Measurements from ENCODE around the gene EYA3. TPM values are rescaled to one million over a fixed set of nuclear protein-coding genes. Genes with fewer than 3 reads are reported as not detected.

EYA3 gene
- total and polyA plus RNA-seq, 2 of the 8 experiments (the other 6 are each of a cell fraction or from before 2014, with no cell fraction given) = 15.0 to 33.9 TPM

- TF ChIP-seq CBX5 (IDR thresholded peaks at IDR 0.05; ENCODE audit: low read depth, low read length) = no peak
- no peak; a peak in 1 of 4 replicates for TF ChIP-seq RAD21 (IDR thresholded peaks at IDR 0.05 in 1 of 2, conservative IDR thresholded peaks at IDR 0.05 in 1 of 2; ENCODE audit: low read depth in 2 of 2, low read length in 2 of 2)
- no peak for TF ChIP-seq GTF2F1 (IDR thresholded peaks at IDR 0.05; ENCODE audit: borderline replicate concordance, low read depth, low read length)
- peak; percentile 75 for TF ChIP-seq PHF8 (conservative IDR thresholded peaks at IDR 0.05; ENCODE audit: low read depth, low read length)
- no peak for TF ChIP-seq CEBPB (IDR thresholded peaks at IDR 0.05; ENCODE audit: low read depth, low read length)
- TF ChIP-seq ATF3 (IDR thresholded peaks at IDR 0.05; ENCODE audit: insufficient read depth, low read depth, low read length) = no peak
- TF ChIP-seq HDAC2 (IDR thresholded peaks at IDR 0.05; ENCODE audit: borderline replicate concordance in 1 of 2, low read depth in 2 of 2, low read length in 2 of 2) = no peak
- no peak for TF ChIP-seq SRF (IDR thresholded peaks at IDR 0.05; ENCODE audit: low read depth, low read length)
- TF ChIP-seq EZH2 (IDR thresholded peaks at IDR 0.05; ENCODE audit: low read depth, low read length, severe bottlenecking) = no peak
- TF ChIP-seq MAFK (IDR thresholded peaks at IDR 0.05; ENCODE audit: low read depth, low read length) = no peak
- TF ChIP-seq E2F6 (IDR thresholded peaks at IDR 0.05) = peak; percentile 33; the same call in 1 of the 2 replicates
- TF ChIP-seq TBP (IDR thresholded peaks at IDR 0.05; ENCODE audit: low read depth, low read length) = peak; percentile 20; the same call in 1 of the 2 replicates
- TF ChIP-seq BCL11A (IDR thresholded peaks at IDR 0.05; ENCODE audit: low read depth in 2 of 2, low read length in 2 of 2) = no peak
- TF ChIP-seq TCF12 (IDR thresholded peaks at IDR 0.05; ENCODE audit: low read depth, low read length) = no peak
- TF ChIP-seq TEAD4 (IDR thresholded peaks at IDR 0.05; ENCODE audit: low read depth, low read length) = no peak
Observed at GRCh38 chr1:28088168-28088961, at the start of gene EYA3 (continued).

All from H1 (cell line).